H9 (cell line): ENCODE measurements around the gene NOP58. TPM values are rescaled to one million over a fixed set of nuclear protein-coding genes. Genes with fewer than 3 reads are reported as not detected.

ENCODE experiments used
- DNase-seq: peaks from one replicate; pipeline ENCODE4 v3.0.0-alpha.2; 2017
- H2AFZ ChIP-seq: one replicate; pipeline ENCODE4 v1.6.1; 2013; ENCODE audit warnings: mild to moderate bottlenecking, low read length, control low read depth, moderate library complexity
- H2AK5ac ChIP-seq: 2 replicates; pipeline ENCODE4 v1.6.1; 2013; ENCODE audit warnings: low read length, control low read depth, mixed read lengths; ENCODE audit not compliant: insufficient read length
- H2BK120ac ChIP-seq: one replicate; pipeline ENCODE4 v1.6.1; 2013; ENCODE audit warnings: low read depth, mild to moderate bottlenecking, low read length, control low read depth, inconsistent platforms; ENCODE audit not compliant: poor library complexity, severe bottlenecking
- H2BK12ac ChIP-seq: 2 replicates; pipeline ENCODE4 v1.6.1; 2013; ENCODE audit warnings: low read length, control low read depth, mixed read lengths, low read depth; ENCODE audit not compliant: insufficient read length
- H2BK15ac ChIP-seq: 2 replicates; pipeline ENCODE4 v1.6.1; 2013; ENCODE audit warnings: low read depth, low read length, control low read depth
- H2BK20ac ChIP-seq: one replicate; pipeline ENCODE4 v1.6.1; 2013; ENCODE audit warnings: low read depth, mild to moderate bottlenecking, low read length, control low read depth, inconsistent platforms; ENCODE audit not compliant: poor library complexity, severe bottlenecking
- H2BK5ac ChIP-seq: 2 replicates; pipeline ENCODE4 v1.6.1; 2013; ENCODE audit warnings: low read length, control low read depth, mixed read lengths; ENCODE audit not compliant: insufficient read length
- H3K14ac ChIP-seq: 2 replicates; pipeline ENCODE4 v1.6.1; 2013; ENCODE audit warnings: low read length, control low read depth; ENCODE audit not compliant: insufficient read depth
- H3K18ac ChIP-seq: 2 replicates; pipeline ENCODE4 v1.6.1; 2013; ENCODE audit warnings: low read depth, mild to moderate bottlenecking, mixed read lengths, low read length, control low read depth; ENCODE audit not compliant: insufficient read length
- H3K23ac ChIP-seq: 2 replicates; pipeline ENCODE4 v1.6.1; 2013; ENCODE audit warnings: low read length, control low read depth, mixed read lengths, low read depth; ENCODE audit not compliant: insufficient read length
- H3K23me2 ChIP-seq: 2 replicates; pipeline ENCODE4 v1.6.1; 2013; ENCODE audit warnings: low read depth, mild to moderate bottlenecking, mixed read lengths, low read length, control low read depth; ENCODE audit not compliant: insufficient read length, poor library complexity, severe bottlenecking
- H3K27ac ChIP-seq: 2 replicates; pipeline ENCODE4 v1.5.1; 2013; ENCODE audit warnings: low read length, control low read depth, mixed read lengths, low read depth; ENCODE audit not compliant: insufficient read length
- H3K27me3 ChIP-seq: 2 replicates; pipeline ENCODE4 v1.6.1; 2013; ENCODE audit warnings: low read length, control low read depth, inconsistent platforms; ENCODE audit not compliant: insufficient read depth
- H3K4ac ChIP-seq: 2 replicates; pipeline ENCODE4 v1.6.1; 2013; ENCODE audit warnings: low read depth, mild to moderate bottlenecking, control low read depth, inconsistent platforms, low read length, moderate library complexity
- H3K4me1 ChIP-seq: 2 replicates; pipeline ENCODE4 v1.6.1; 2013; ENCODE audit warnings: low read length, control low read depth, inconsistent platforms; ENCODE audit not compliant: insufficient read depth
- H3K4me2 ChIP-seq: 2 replicates; pipeline ENCODE4 v1.6.1; 2013; ENCODE audit warnings: low read length, control low read depth, mixed read lengths; ENCODE audit not compliant: insufficient read length, insufficient read depth
- H3K56ac ChIP-seq: 2 replicates; pipeline ENCODE4 v1.6.1; 2013; ENCODE audit warnings: low read depth, mild to moderate bottlenecking, mixed read lengths, low read length, control low read depth; ENCODE audit not compliant: insufficient read length
- H3K79me1 ChIP-seq: 2 replicates; pipeline ENCODE4 v1.6.1; 2013; ENCODE audit warnings: low read depth, mild to moderate bottlenecking, moderate library complexity, low read length, control low read depth, inconsistent platforms; ENCODE audit not compliant: insufficient read depth, poor library complexity, severe bottlenecking
- H3K79me2 ChIP-seq: 2 replicates; pipeline ENCODE4 v1.6.1; 2013; ENCODE audit warnings: low read length, control low read depth, inconsistent platforms; ENCODE audit not compliant: insufficient read depth
- H3K9ac ChIP-seq: 2 replicates; pipeline ENCODE4 v1.6.1; 2013; ENCODE audit warnings: low read length, control low read depth, mixed read lengths; ENCODE audit not compliant: insufficient read length; ENCODE audit errors: extremely low read depth
- H3K9me3 ChIP-seq: one replicate; pipeline ENCODE4 v1.6.1; 2013; ENCODE audit warnings: low read depth, low read length, inconsistent platforms; ENCODE audit not compliant: control insufficient read depth
- H3T11ph ChIP-seq: one replicate; pipeline ENCODE4 v1.6.1; 2013; ENCODE audit warnings: mild to moderate bottlenecking, low read length, control low read depth, inconsistent platforms
- H4K20me1 ChIP-seq: one replicate; pipeline ENCODE4 v1.6.1; 2013; ENCODE audit not compliant: control insufficient read depth, insufficient read length, insufficient read depth
- H4K5ac ChIP-seq: 2 replicates; pipeline ENCODE4 v1.6.1; 2013; ENCODE audit warnings: low read depth, mild to moderate bottlenecking, mixed read lengths, low read length, control low read depth; ENCODE audit not compliant: insufficient read length
- H4K8ac ChIP-seq: replicated peaks from 2 replicates; pipeline ENCODE4 v1.6.1; 2013; ENCODE audit warnings: low read length, control low read depth, mixed read lengths, low read depth; ENCODE audit not compliant: insufficient read length
- H4K91ac ChIP-seq: 2 replicates; pipeline ENCODE4 v1.6.1; 2013; ENCODE audit warnings: low read depth, mild to moderate bottlenecking, moderate library complexity, mixed read lengths, low read length, control low read depth; ENCODE audit not compliant: insufficient read length
- H3K27ac Mint-ChIP-seq, 3 experiments: 2 replicates in 2 of 3; 3 replicates in 1 of 3; pipeline ENCODE4 v1.8.0; 2020 to 2021; ENCODE audit warnings: mixed read lengths in 3 of 3, mild to moderate bottlenecking in 1 of 3, moderate library complexity in 1 of 3
- H3K27me3 Mint-ChIP-seq: 2 replicates; pipeline ENCODE4 v1.8.0; 2021; ENCODE audit warnings: low read depth, mild to moderate bottlenecking, moderate library complexity, mixed read lengths
- H3K36me3 Mint-ChIP-seq, 3 experiments: 2 replicates in 2 of 3; 3 replicates in 1 of 3; pipeline ENCODE4 v1.8.0; 2020 to 2021; ENCODE audit warnings: low read depth in 3 of 3, mixed read lengths in 3 of 3; ENCODE audit not compliant: insufficient read depth in 1 of 3
- H3K4me1 Mint-ChIP-seq, 2 experiments: 2 replicates each; pipeline ENCODE4 v1.8.0; 2020; ENCODE audit warnings: mixed read lengths in 2 of 2
- H3K4me3 Mint-ChIP-seq, 2 experiments: 2 replicates in 1 of 2; 3 replicates in 1 of 2; pipeline ENCODE4 v1.8.0; 2020 to 2021; ENCODE audit warnings: mild to moderate bottlenecking in 2 of 2, mixed read lengths in 2 of 2, moderate library complexity in 1 of 2
- H3K9me3 Mint-ChIP-seq, 2 experiments: 2 replicates in 1 of 2; 3 replicates in 1 of 2; pipeline ENCODE4 v1.8.0; 2020; ENCODE audit warnings: mild to moderate bottlenecking in 2 of 2, mixed read lengths in 2 of 2, moderate library complexity in 1 of 2
- WGBS: extraction: QIAGEN DNeasy Blood & Tissue Kit; methylation state at CpG from one replicate; pipeline ENCODE4 v1.1.7; 2013; ENCODE audit warnings: missing lambda C conversion rate, low lambda C conversion rate, mixed read lengths; ENCODE audit not compliant: insufficient read length; ENCODE audit errors: extremely low coverage; 5-methylcytosine and 5-hydroxymethylcytosine counted together
- total RNA-seq: library from RNA; stranded (reverse); gene quantifications from 2 replicates; pipeline ENCODE4 v1.2.1, GENCODE V29; 2021
- TF ChIP-seq, protein P1 (sequence below): fragments of 200-600 bp; sonication (generic); conservative IDR thresholded peaks from 3 replicates; pipeline ENCODE4 v1.8.0; 2021; ENCODE audit warnings: antibody characterized with exemption, mild to moderate bottlenecking

The NOP58 gene
- total RNA-seq, 1 experiment from 2014 or later, result 168 TPM

DNA sequence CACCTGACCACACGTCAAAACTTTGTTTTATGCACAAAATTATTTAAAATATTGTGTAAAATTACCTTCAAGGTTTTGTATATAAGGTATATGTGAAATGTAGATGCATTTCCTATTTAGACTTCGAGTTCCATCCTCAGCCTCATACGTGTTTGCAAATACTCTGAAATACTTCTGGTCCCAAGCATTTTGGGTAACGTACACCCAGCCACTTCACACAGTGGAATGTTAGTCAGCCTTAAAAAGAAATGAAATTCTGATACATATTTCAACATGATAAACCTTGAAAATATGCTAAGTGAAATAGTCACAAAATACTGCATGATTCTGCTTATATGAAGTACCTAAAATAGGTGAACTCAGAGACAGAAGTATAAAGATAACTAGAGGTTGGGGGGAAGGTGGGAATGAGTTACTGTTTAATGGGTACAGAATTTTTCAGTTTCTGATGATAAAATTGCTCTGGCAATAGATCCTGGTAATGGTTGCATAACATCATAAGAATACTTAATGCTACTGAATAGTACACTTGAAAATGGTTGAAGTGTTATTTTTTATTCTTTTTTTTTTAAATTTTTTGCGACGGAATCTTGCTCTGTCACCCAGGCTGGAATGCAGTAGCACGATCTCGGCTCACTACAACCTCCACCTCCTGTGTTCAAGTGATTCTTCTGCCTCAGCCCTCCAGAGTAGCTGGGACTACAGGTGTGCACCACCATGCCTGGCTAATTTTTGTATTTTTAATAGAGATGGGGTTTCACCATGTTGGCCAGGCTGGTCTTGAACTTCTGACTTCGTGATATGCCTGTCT lies 24.0 kb downstream of the NOP58 start:
- no peak overlapping the region for H3K23ac ChIP-seq
- H4K91ac ChIP-seq, result no peak overlapping the region
- no peaks in the 10 kb centered on the region for H4K20me1 ChIP-seq
- no peak overlapping the region for H3K4me3 Mint-ChIP-seq
- no peak overlapping the region for H3K56ac ChIP-seq
- no peak overlapping the region for H4K8ac ChIP-seq
- peak overlapping the region in 1 of 3 experiments; percentile 68; a peak in 1 of 7 replicates for H3K27ac Mint-ChIP-seq
- no peak overlapping the region for H2BK12ac ChIP-seq
- H3K79me2 ChIP-seq, result no peaks in the 10 kb centered on the region
- H3K27me3 Mint-ChIP-seq, result no peaks in the 10 kb centered on the region
- H4K5ac ChIP-seq, result no peak overlapping the region
- no peak overlapping the region for H2BK120ac ChIP-seq
- TF ChIP-seq, protein P1, sequence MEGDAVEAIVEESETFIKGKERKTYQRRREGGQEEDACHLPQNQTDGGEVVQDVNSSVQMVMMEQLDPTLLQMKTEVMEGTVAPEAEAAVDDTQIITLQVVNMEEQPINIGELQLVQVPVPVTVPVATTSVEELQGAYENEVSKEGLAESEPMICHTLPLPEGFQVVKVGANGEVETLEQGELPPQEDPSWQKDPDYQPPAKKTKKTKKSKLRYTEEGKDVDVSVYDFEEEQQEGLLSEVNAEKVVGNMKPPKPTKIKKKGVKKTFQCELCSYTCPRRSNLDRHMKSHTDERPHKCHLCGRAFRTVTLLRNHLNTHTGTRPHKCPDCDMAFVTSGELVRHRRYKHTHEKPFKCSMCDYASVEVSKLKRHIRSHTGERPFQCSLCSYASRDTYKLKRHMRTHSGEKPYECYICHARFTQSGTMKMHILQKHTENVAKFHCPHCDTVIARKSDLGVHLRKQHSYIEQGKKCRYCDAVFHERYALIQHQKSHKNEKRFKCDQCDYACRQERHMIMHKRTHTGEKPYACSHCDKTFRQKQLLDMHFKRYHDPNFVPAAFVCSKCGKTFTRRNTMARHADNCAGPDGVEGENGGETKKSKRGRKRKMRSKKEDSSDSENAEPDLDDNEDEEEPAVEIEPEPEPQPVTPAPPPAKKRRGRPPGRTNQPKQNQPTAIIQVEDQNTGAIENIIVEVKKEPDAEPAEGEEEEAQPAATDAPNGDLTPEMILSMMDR, result no peak
- no CpG with 5 or more reads among the region's 9 CpGs for WGBS
- no peak overlapping the region for H2AFZ ChIP-seq
- H2AK5ac ChIP-seq, result no peak overlapping the region
- no peak overlapping the region for H3K18ac ChIP-seq
- H3K14ac ChIP-seq, result no peak overlapping the region
- no peaks in the 10 kb centered on the region for H3K9me3 Mint-ChIP-seq
- no peak overlapping the region for H3K4me2 ChIP-seq
- no peak overlapping the region for H2BK5ac ChIP-seq
- H3K9ac ChIP-seq, result no peak overlapping the region
- H3K79me1 ChIP-seq, result no peaks in the 10 kb centered on the region
- H3K4me1 ChIP-seq, result no peaks in the 10 kb centered on the region
- H3K27me3 ChIP-seq, result no peaks in the 10 kb centered on the region
- H3K9me3 ChIP-seq, result no peaks in the 10 kb centered on the region
- no peak overlapping the region for H3K4ac ChIP-seq
- H3K27ac ChIP-seq, result no peak overlapping the region
- no peak overlapping the region for H2BK15ac ChIP-seq
- H3T11ph ChIP-seq, result no peak overlapping the region
- no peak for DNase-seq
- H3K4me1 Mint-ChIP-seq, result no peaks in the 10 kb centered on the region
- H2BK20ac ChIP-seq, result no peak overlapping the region
- no peaks in the 10 kb centered on the region for H3K23me2 ChIP-seq
- H3K36me3 Mint-ChIP-seq, result peaks cover 42 to 98% (median 84%) of the 10 kb centered on the region in 3 experiments
